ENCODE data around the gene CTNNA3.

Gene CTNNA3

DNA sequence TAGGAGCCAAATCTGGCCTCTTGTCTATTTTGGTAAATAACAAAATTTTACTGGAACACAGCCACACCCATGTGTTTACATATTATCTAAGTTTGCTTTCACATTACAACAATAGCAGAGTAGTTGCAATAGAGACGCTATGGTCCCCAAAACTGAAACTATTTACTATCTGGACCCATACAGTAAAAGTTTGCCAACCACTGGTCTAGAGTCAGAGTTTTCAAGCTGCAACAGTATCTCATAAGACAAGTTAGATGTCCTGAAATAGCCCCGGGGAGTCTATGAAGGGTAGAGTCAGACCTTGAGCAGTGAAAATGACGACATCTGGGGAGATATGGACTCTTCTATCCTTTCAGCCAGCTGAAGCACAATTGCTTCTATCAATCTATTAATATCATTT lies 74.2 kb downstream of the CTNNA3 start:
- no peaks in the 10 kb centered on the region for H3K9me3 ChIP-seq (ENCODE audit: control insufficient read depth, insufficient read depth, low read depth, low read length)
- ChIA-PET CTCF (interaction anchor here (0.7 to 0.9 kb wide), 2 partner anchors 15 to 76 kb away, joined by 4 to 7 read pairs; no protein-coding TSS in a partner anchor), POLR2A (no interaction called here)
- TF ChIP-seq, protein P1, sequence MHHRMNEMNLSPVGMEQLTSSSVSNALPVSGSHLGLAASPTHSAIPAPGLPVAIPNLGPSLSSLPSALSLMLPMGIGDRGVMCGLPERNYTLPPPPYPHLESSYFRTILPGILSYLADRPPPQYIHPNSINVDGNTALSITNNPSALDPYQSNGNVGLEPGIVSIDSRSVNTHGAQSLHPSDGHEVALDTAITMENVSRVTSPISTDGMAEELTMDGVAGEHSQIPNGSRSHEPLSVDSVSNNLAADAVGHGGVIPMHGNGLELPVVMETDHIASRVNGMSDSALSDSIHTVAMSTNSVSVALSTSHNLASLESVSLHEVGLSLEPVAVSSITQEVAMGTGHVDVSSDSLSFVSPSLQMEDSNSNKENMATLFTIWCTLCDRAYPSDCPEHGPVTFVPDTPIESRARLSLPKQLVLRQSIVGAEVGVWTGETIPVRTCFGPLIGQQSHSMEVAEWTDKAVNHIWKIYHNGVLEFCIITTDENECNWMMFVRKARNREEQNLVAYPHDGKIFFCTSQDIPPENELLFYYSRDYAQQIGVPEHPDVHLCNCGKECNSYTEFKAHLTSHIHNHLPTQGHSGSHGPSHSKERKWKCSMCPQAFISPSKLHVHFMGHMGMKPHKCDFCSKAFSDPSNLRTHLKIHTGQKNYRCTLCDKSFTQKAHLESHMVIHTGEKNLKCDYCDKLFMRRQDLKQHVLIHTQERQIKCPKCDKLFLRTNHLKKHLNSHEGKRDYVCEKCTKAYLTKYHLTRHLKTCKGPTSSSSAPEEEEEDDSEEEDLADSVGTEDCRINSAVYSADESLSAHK (tag by site-specific recombination; IDR thresholded peaks at IDR 0.05), result no peak
- TF ChIP-seq, protein P2, sequence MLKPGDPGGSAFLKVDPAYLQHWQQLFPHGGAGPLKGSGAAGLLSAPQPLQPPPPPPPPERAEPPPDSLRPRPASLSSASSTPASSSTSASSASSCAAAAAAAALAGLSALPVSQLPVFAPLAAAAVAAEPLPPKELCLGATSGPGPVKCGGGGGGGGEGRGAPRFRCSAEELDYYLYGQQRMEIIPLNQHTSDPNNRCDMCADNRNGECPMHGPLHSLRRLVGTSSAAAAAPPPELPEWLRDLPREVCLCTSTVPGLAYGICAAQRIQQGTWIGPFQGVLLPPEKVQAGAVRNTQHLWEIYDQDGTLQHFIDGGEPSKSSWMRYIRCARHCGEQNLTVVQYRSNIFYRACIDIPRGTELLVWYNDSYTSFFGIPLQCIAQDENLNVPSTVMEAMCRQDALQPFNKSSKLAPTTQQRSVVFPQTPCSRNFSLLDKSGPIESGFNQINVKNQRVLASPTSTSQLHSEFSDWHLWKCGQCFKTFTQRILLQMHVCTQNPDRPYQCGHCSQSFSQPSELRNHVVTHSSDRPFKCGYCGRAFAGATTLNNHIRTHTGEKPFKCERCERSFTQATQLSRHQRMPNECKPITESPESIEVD (tag by site-specific recombination; IDR thresholded peaks at IDR 0.05), result no peak
- no peak for TF ChIP-seq KLF16 (tag by site-specific recombination; IDR thresholded peaks at IDR 0.05)
- no peak for TF ChIP-seq GLIS2 (tag by site-specific recombination; IDR thresholded peaks at IDR 0.05)
- TF ChIP-seq SETDB1 (IDR thresholded peaks at IDR 0.05; ENCODE audit: insufficient read length, low read length), result no peak
- TF ChIP-seq ZNF707 (tag by site-specific recombination; IDR thresholded peaks at IDR 0.05), result no peak
- TF ChIP-seq, protein P3, sequence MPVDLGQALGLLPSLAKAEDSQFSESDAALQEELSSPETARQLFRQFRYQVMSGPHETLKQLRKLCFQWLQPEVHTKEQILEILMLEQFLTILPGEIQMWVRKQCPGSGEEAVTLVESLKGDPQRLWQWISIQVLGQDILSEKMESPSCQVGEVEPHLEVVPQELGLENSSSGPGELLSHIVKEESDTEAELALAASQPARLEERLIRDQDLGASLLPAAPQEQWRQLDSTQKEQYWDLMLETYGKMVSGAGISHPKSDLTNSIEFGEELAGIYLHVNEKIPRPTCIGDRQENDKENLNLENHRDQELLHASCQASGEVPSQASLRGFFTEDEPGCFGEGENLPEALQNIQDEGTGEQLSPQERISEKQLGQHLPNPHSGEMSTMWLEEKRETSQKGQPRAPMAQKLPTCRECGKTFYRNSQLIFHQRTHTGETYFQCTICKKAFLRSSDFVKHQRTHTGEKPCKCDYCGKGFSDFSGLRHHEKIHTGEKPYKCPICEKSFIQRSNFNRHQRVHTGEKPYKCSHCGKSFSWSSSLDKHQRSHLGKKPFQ (tag by site-specific recombination; IDR thresholded peaks at IDR 0.05), result no peak
- no peak for TF ChIP-seq EGR2 (tag by site-specific recombination; IDR thresholded peaks at IDR 0.05; ENCODE audit: low read depth)
- no peak overlapping the region for H3K27ac ChIP-seq (ENCODE audit: extremely low read depth, low read depth, low read length)
- H3K4me3 ChIP-seq (ENCODE audit: low read depth, low read length), result no peak overlapping the region
- H3K4me1 ChIP-seq (ENCODE audit: control insufficient read depth, insufficient read depth, low read length), result no peaks in the 10 kb centered on the region
- H3K36me3 ChIP-seq (ENCODE audit: control insufficient read depth in 2 of 2, insufficient read depth in 1 of 2, low read length in 2 of 2), result no peaks in the 10 kb centered on the region

DNA sequence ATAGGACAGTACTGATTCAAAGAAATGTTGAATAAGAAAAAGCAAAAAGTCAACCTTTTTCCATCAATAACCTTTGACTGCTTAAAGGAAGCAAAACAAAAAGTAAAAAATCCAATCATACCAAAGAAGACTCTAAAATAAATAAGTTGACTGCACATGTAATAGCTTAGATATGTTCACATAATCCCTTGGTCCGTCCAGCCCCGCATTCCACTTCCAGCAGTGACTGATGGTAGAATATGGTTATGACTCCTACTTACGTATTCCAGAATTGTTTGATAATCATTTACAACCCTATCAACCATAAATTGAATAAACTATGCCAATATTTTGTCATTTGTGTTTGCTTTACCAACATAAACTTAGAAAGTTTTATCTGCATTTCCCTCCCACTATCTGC lies 77.9 kb downstream of the CTNNA3 start:
- ChIA-PET CTCF (no interaction called here), POLR2A (no interaction called here)
- H3K4me3 ChIP-seq (ENCODE audit: low read depth, low read length), result no peak overlapping the region
- no peaks in the 10 kb centered on the region for H3K36me3 ChIP-seq (ENCODE audit: control insufficient read depth in 2 of 2, insufficient read depth in 1 of 2, low read length in 2 of 2)
- no peaks in the 10 kb centered on the region for H3K4me1 ChIP-seq (ENCODE audit: control insufficient read depth, insufficient read depth, low read length)
- TF ChIP-seq OVOL3 (tag by site-specific recombination; IDR thresholded peaks at IDR 0.05) (no peak), SCRT2 (tag by site-specific recombination; IDR thresholded peaks at IDR 0.05) (no peak), ZNF660 (tag by site-specific recombination; IDR thresholded peaks at IDR 0.05) (no peak)
- no peak overlapping the region for H3K27ac ChIP-seq (ENCODE audit: extremely low read depth, low read depth, low read length)
- no peaks in the 10 kb centered on the region for H3K9me3 ChIP-seq (ENCODE audit: control insufficient read depth, insufficient read depth, low read depth, low read length)

DNA sequence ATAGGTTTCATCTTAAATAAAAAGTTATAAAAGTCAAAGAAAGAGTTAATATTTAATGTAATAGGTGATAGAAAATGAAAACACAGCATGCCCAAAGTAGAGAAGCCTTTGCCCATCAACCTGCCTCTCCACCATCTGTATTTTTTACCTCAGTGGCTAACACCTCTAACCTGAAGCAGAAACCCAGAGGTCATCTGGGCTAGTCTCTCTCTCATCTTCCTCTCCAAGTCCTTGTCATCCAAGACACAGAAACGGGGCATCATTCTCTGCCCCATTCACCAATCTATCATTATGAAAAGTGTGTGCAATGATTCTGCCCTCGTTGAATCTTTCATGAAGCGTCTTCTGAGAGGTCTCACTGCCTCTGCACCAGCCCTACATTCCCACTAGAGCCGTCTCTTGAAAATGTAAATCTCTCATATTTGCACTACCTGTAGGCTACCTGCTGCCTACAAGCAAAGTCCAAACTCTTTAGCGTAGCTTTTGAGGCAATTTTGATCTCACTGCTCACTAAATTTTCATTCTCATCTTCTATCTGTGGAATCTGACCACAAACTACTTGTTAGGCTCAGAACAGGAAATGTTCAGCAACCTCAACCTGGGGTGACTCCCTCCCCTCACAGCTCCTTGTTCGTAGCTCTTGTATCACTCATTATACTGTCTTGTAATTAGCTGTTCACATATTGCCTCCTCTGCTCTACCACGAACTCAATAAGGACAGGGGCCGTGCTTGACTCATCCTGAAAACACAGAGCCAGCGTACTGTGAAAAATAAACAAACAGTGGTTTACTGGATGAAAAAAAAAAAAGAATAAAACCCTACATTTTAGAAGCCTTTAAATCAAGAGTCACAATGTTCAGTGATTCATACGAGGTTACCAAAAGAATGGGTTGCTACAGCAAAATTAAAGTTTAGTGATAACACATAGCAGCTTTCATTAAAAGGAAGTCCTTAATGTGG lies 83.1 kb downstream of the CTNNA3 start:
- H3K27ac ChIP-seq (ENCODE audit: extremely low read depth, low read depth, low read length), result no peak overlapping the region
- H3K4me3 ChIP-seq (ENCODE audit: low read depth, low read length), result no peak overlapping the region
- H3K4me1 ChIP-seq (ENCODE audit: control insufficient read depth, insufficient read depth, low read length), result peaks cover 3% of the 10 kb centered on the region; the same call in 1 of the 2 replicates
- no peaks in the 10 kb centered on the region for H3K9me3 ChIP-seq (ENCODE audit: control insufficient read depth, insufficient read depth, low read depth, low read length)
- ChIA-PET CTCF (interaction anchor here (0.7 kb wide), 1 partner anchor 53 kb away, joined by 3 read pairs; no protein-coding TSS in a partner anchor), POLR2A (no interaction called here)
- no peaks in the 10 kb centered on the region for H3K36me3 ChIP-seq (ENCODE audit: control insufficient read depth in 2 of 2, insufficient read depth in 1 of 2, low read length in 2 of 2)
- TF ChIP-seq ZNF621 (tag by site-specific recombination; IDR thresholded peaks at IDR 0.05), result no peak
